GM10266 (cell line): Measurements from ENCODE around the gene CATSPERE.
"Not testable (repeated sequence)": the region's sequence is repeated elsewhere in the genome, so short reads cannot be mapped to it uniquely, and the experiment has no call there.

Experiments
- DNase-seq: peaks from one replicate; pipeline ENCODE4 v3.0.0; 2012; ENCODE audit errors: extremely low spot score
- TF ChIP-seq, protein P1 (sequence below): IDR thresholded peaks from 2 replicates; pipeline ENCODE4 v1.5.1; 2012; ENCODE audit warnings: mild to moderate bottlenecking, low read depth; ENCODE audit not compliant: control insufficient read depth, insufficient read depth; ENCODE audit errors: missing control alignments

The CATSPERE gene

DNA sequence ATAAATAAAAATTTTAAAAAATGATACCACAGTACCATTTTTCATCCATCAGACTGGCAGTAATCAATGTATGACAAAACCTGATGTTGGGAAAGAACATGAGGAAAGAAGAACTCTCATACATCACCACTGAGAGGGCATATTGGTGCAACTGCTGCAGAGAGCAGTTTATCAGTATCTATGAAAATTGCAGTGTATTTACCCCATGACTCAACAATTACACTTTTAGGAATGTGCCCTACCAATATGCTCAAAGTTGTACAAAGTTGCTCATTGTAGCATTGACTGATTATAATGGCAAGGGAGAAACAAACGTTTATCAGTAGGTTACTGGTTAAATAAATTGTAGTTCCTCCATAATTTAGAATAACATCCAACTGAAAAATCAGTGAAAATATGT, 36.7 kb downstream of the CATSPERE start:
- TF ChIP-seq, protein P1, sequence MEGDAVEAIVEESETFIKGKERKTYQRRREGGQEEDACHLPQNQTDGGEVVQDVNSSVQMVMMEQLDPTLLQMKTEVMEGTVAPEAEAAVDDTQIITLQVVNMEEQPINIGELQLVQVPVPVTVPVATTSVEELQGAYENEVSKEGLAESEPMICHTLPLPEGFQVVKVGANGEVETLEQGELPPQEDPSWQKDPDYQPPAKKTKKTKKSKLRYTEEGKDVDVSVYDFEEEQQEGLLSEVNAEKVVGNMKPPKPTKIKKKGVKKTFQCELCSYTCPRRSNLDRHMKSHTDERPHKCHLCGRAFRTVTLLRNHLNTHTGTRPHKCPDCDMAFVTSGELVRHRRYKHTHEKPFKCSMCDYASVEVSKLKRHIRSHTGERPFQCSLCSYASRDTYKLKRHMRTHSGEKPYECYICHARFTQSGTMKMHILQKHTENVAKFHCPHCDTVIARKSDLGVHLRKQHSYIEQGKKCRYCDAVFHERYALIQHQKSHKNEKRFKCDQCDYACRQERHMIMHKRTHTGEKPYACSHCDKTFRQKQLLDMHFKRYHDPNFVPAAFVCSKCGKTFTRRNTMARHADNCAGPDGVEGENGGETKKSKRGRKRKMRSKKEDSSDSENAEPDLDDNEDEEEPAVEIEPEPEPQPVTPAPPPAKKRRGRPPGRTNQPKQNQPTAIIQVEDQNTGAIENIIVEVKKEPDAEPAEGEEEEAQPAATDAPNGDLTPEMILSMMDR, result no peak

DNA sequence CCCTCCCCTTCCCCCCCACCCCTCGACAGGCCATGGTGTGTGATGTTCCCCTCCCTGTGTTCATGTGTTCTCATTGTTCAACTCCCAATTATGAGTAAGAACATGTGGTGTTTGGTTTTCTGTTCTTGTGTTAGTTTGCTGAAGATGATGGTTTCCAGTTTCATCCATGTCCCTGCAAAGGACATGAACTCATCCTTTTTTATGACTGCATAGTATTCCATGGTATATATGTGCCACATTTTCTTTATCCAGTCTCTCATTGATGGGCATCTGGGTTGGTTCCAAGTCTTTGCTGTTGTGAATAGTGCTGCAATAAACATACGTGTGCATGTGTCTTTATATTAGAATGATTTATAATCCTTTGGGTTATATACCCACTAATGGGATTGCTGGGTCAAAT, 38.4 kb downstream of the CATSPERE start:
- DNase-seq, result not testable (repeated sequence)

More for the DNA sequence above, 36.7 kb downstream of the CATSPERE start:
- DNase-seq, result no peak

DNA sequence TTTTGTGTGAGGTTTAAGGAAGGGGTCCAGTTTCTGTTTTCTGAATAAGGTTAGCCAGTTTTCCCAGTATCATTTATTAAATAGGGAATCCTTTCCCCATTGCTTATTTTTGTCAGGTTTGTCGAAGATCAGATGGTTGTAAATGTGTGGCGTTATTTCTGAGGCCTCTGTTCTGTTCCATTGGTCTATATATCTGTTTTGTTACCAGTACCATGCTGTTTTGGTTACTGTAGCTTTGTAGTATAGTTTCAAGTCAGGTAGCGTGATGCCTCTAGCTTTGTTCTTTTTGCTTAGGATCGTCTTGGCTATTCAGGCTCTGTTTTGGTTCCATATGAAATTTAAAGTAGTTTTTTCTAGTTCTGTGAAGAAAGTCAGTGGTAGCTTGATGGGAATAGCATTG, 39.4 kb downstream of the CATSPERE start:
- not testable (repeated sequence) for DNase-seq

DNA sequence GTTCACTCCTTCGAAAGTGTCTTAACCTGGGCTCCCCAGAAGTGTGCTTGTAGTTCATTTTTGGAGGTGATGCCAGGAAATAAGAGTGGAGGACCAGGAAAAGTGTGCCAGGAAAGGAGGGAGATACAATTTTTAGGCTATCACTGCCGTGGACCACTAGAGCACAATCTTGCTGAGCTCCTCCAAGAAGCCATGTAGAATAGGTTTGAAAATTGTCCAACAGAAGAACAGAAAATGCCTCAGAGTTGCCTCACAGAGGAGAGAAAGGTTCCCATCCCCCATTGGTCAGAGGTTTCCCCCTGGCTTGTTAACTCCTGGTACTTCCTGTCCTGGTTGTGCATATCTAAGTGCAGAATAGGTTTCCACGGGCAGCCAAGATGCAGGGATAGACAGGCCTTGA, 41.6 kb downstream of the CATSPERE start:
- TF ChIP-seq, protein P1, result no peak
- no peak for DNase-seq

DNA sequence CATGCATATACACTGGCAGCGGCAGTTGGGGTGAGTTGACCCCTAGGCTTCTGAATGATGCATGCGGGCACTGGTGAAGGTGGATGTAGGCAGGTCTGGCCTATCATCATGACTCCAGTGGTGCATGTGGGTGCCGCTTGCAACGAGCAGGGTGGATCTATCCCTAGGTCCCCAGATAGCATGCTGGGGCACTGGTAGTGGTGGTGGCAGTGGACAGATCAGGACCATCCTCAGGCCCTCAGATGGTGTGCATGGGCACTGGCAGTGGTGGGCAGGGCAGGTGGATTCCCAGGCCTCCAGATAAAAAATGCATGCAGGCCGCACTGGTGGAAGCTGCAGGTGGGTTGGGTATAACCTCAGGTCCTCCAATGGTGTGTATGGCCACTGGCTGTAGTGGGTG, 52.4 kb downstream of the CATSPERE start:
- DNase-seq, result no peak
- TF ChIP-seq, protein P1, result no peak

DNA sequence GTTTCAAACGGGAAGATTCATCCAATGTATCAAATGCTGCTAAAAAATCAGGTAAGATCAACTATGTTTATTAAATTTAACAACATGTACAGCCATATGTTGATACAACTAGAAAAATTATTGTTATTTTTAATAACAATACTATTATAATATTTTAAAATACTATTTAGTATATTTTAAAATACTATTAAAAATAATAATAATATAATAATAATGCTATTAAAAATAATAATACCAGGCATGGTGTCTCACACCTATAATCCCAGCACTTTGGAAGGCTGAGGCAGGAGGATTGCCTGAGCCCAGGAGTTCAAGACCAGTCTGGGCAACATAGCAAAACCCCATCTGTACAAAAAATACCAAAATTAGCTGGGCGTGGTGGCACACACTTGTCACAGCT, 54.6 kb downstream of the CATSPERE start:
- no peak for DNase-seq
- TF ChIP-seq, protein P1, result no peak

DNA sequence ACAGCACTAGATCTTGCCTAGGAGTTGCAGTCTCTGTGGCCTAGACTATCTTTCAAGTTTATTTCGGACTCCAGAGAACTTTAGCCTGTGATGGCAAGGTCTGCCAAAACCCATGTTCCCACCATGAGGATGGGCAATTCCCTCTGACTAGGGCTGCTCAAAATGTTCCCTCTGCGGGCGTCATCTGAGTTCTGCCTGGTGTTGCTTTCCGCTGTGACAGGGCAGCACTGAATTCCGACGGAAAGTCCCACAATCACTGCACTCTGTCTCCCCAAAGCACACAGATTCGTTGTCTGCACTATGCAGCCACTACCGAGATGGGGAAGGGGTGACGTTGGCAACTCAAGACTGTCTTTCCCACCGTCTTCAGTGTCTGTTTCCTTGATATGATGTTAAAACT, 75.2 kb downstream of the CATSPERE start:
- TF ChIP-seq, protein P1, result no peak
- DNase-seq, result no peak

DNA sequence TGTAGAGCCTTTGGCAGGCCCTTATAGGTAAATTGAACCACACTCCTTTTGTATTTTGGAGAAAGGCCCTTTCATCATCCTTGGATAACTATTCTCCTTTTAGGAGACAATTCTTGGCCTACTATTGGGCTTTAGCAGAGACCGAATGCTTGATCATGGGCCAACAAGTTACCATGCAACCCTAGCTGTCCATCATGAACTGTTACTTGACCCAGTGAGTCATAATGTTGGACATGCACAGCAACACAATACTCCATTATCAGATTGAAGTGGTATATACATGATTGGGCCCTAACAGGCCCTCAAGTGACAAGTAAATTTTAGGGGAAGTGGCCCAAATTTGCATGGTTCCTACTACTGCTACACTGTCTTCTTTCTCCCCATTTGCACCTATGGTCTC, 84.4 kb downstream of the CATSPERE start:
- no peak for DNase-seq
- TF ChIP-seq, protein P1, result no peak

DNA sequence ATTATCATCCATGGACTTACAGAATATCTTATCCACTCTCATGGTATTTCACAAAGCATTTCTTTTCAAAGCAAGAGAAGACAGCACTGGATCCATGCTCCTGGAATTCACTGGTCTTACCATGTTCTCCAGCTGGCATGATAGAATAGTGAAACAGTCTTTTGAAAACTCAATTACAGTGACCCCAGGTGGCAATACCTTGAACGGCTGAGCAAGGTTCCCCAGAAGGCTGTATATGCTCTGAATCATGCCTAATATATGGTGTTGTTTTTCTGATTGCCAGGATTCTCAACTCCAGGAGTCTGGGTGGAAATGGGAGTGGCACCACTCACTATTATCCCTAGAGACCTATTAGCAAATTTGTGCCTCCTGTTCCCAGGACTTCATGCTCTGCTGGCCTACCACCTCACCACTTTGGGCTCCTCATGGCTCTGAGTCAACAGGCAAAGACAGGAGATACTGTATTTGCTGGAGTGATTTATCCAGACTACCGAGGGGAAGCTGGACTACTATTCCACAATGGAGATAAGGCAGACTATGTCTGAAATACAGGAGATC, 87.6 kb downstream of the CATSPERE start:
- DNase-seq, result no peak
- TF ChIP-seq, protein P1, result no peak
